HEK293 (cell line): ENCODE measurements around the gene SREBF2.

ENCODE experiments used
- CTCF ChIA-PET: fragments of 350-600 bp; formaldehyde crosslinking; extraction: SDS; loops from one replicate; lab custom pipeline; 2021; ENCODE audit warnings: antibody characterized with exemption; lab: Yijun Ruan, JAX
- POLR2A ChIA-PET: fragments of 300-600 bp; formaldehyde crosslinking; extraction: SDS; loops from one replicate; lab custom pipeline; 2020; ENCODE audit warnings: antibody characterized with exemption, inconsistent platforms; lab: Yijun Ruan, JAX
- H3K27ac ChIP-seq: fragments of 200-500 bp; sonication (Bioruptor generic); 2 replicates; pipeline ENCODE4 v1.5.1; 2014; ENCODE audit warnings: low read depth, low read length, control low read depth, inconsistent platforms; ENCODE audit errors: extremely low read depth
- H3K36me3 ChIP-seq, 2 experiments: fragments of 200-500 bp in 1 of 2; sonication (Bioruptor generic) in 1 of 2; 1 replicate in 1 of 2; 2 replicates in 1 of 2; pipeline ENCODE4 v1.5.1; 2014 to 2017; ENCODE audit warnings: inconsistent platforms in 2 of 2, low read length in 2 of 2; ENCODE audit not compliant: control insufficient read depth in 2 of 2, insufficient read depth in 1 of 2
- H3K4me1 ChIP-seq: fragments of 200-500 bp; sonication (Bioruptor generic); 2 replicates; pipeline ENCODE4 v1.5.1; 2014; ENCODE audit warnings: mild to moderate bottlenecking, low read length, inconsistent platforms; ENCODE audit not compliant: control insufficient read depth, insufficient read depth
- H3K4me3 ChIP-seq: 2 replicates; pipeline ENCODE4 v1.5.1; 2011; ENCODE audit warnings: low read depth, mild to moderate bottlenecking, control low read depth, low read length, moderate library complexity
- H3K9me3 ChIP-seq: fragments of 200-500 bp; sonication (Bioruptor generic); 2 replicates; pipeline ENCODE4 v1.5.1; 2014; ENCODE audit warnings: low read depth, low read length, inconsistent platforms; ENCODE audit not compliant: control insufficient read depth, insufficient read depth
- EGR2 ChIP-seq: fragments of 450-650 bp; formaldehyde crosslinking; IDR thresholded peaks from 2 replicates; pipeline ENCODE4 v1.5.1; 2016; ENCODE audit warnings: low read depth, missing biosample characterization, missing genetic modification characterization
- FEZF1 ChIP-seq: fragments of 450-650 bp; formaldehyde crosslinking; IDR thresholded peaks from 2 replicates; pipeline ENCODE4 v1.5.1; 2016; ENCODE audit warnings: missing biosample characterization, missing genetic modification characterization
- GLI2 ChIP-seq: fragments of 450-650 bp; formaldehyde crosslinking; IDR thresholded peaks from 2 replicates; pipeline ENCODE4; 2017; ENCODE audit warnings: missing biosample characterization, missing genetic modification characterization, low read depth, borderline replicate concordance
- KLF9 ChIP-seq: fragments of 450-650 bp; formaldehyde crosslinking; IDR thresholded peaks from 2 replicates; pipeline ENCODE4 v1.5.1; 2016; ENCODE audit warnings: missing biosample characterization, missing genetic modification characterization, low read depth
- OSR2 ChIP-seq: fragments of 450-650 bp; formaldehyde crosslinking; IDR thresholded peaks from 2 replicates; pipeline ENCODE4 v1.5.1; 2016; ENCODE audit warnings: missing biosample characterization, missing genetic modification characterization
- SP2 ChIP-seq: fragments of 450-650 bp; formaldehyde crosslinking; IDR thresholded peaks from 2 replicates; pipeline ENCODE4 v1.5.1; 2016; ENCODE audit warnings: missing biosample characterization, missing genetic modification characterization
- SP3 ChIP-seq: fragments of 450-650 bp; formaldehyde crosslinking; IDR thresholded peaks from 2 replicates; pipeline ENCODE4 v1.5.1; 2016; ENCODE audit warnings: missing biosample characterization, missing genetic modification characterization
- ZBTB21 ChIP-seq: fragments of 450-650 bp; formaldehyde crosslinking; IDR thresholded peaks from 2 replicates; pipeline ENCODE4 v1.5.1; 2017; ENCODE audit warnings: missing biosample characterization, missing genetic modification characterization
- ZIC2 ChIP-seq: fragments of 450-650 bp; formaldehyde crosslinking; IDR thresholded peaks from 2 replicates; pipeline ENCODE4 v1.5.1; 2016; ENCODE audit warnings: missing biosample characterization, missing genetic modification characterization
- ZNF223 ChIP-seq: fragments of 450-650 bp; formaldehyde crosslinking; IDR thresholded peaks from 2 replicates; pipeline ENCODE4 v1.5.1; 2016; ENCODE audit warnings: missing biosample characterization, missing genetic modification characterization
- ZNF510 ChIP-seq: fragments of 450-650 bp; formaldehyde crosslinking; IDR thresholded peaks from 2 replicates; pipeline ENCODE4 v1.5.1; 2018; ENCODE audit warnings: mild to moderate bottlenecking, missing genetic modification characterization, missing biosample characterization; ENCODE audit not compliant: insufficient replicate concordance
- ZNF626 ChIP-seq: fragments of 450-650 bp; sonication (Bioruptor Pico); formaldehyde crosslinking; IDR thresholded peaks from 2 replicates; pipeline ENCODE4 v1.5.1; 2018; ENCODE audit warnings: missing biosample characterization, missing genetic modification characterization, inconsistent platforms
- ZNF707 ChIP-seq: fragments of 450-650 bp; formaldehyde crosslinking; IDR thresholded peaks from 2 replicates; pipeline ENCODE4 v1.5.1; 2016; ENCODE audit warnings: missing biosample characterization, missing genetic modification characterization
- ZSCAN30 ChIP-seq: fragments of 450-650 bp; IDR thresholded peaks from 2 replicates; pipeline ENCODE4 v1.5.1; 2018; ENCODE audit warnings: missing biosample characterization, mild to moderate bottlenecking, missing genetic modification characterization, moderate library complexity
- TF ChIP-seq, protein P1 (sequence below): fragments of 450-650 bp; formaldehyde crosslinking; IDR thresholded peaks from 2 replicates; pipeline ENCODE4 v1.5.1; 2016; ENCODE audit warnings: missing biosample characterization, missing genetic modification characterization
- TF ChIP-seq, protein P2 (sequence below): fragments of 450-650 bp; formaldehyde crosslinking; IDR thresholded peaks from 2 replicates; pipeline ENCODE4 v1.5.1; 2016; ENCODE audit warnings: missing biosample characterization, missing genetic modification characterization
- TF ChIP-seq, protein P3 (sequence below): fragments of 450-650 bp; formaldehyde crosslinking; conservative IDR thresholded peaks from 2 replicates; pipeline ENCODE4 v1.5.1; 2016; ENCODE audit warnings: low read depth, missing biosample characterization, missing genetic modification characterization
- TF ChIP-seq, protein P4 (sequence below): fragments of 450-650 bp; formaldehyde crosslinking; IDR thresholded peaks from 2 replicates; pipeline ENCODE4 v1.5.1; 2016; ENCODE audit warnings: missing biosample characterization, missing genetic modification characterization
- TF ChIP-seq, protein P5 (sequence below): fragments of 450-650 bp; formaldehyde crosslinking; IDR thresholded peaks from 2 replicates; pipeline ENCODE4 v1.5.1; 2017; ENCODE audit warnings: missing biosample characterization, mild to moderate bottlenecking, missing genetic modification characterization, moderate library complexity
- TF ChIP-seq, protein P6 (sequence below): fragments of 450-650 bp; formaldehyde crosslinking; IDR thresholded peaks from 2 replicates; pipeline ENCODE4 v1.5.0; 2017; ENCODE audit warnings: missing biosample characterization, missing genetic modification characterization, borderline replicate concordance
- TF ChIP-seq, protein P7 (sequence below): fragments of 450-650 bp; formaldehyde crosslinking; IDR thresholded peaks from 2 replicates; pipeline ENCODE4 v1.5.1; 2016; ENCODE audit warnings: missing biosample characterization, missing genetic modification characterization, low read depth

SREBF2 gene

DNA sequence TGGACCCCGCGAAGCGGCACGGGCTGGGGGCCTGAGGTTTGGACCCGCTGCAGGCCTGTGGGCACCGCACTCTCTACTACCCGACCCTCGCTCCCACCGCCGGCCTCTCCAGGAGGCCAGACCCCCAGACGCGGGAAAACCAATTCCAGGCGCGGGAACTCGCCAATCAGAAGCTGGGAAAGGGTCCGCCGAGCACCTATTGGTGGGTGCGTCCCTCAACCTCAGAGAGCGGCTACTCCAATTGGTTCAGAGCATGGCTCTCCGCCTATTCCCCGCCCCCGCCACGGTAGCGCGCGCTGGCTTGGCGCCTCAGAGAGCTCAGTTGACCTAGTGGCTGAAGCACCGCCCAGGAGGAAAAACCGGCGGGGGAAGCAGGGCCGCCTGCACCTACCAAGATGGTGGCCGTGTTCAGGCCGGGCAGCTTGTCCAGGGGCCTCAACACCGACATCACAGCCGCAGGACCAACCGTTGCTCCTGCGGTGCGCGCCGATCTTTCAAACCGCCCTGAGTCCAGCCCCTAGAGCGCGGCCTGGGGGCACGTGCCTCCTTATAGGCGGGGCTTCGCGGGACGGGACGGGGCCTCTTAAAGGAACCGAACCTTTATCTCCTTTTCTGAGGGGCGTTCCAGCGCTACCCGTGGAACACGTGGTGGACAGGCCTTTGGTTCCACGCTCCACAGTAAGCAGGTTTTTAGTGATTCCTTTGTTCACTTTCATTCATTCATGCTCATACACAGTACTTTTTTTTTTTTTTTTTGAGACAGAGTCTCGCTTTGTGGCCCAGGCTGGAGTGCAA, 113.9 kb downstream of the SREBF2 start, which contains the start of gene CENPM:
CENPM (minus strand) TSS at position 524 of the 795 bp plus-strand sequence; CDS start at position 448, 76 bp downstream.
- ChIA-PET CTCF (interaction anchor here (0.7 to 3.2 kb wide), 17 partner anchors 10 to 498 kb away, joined by 3 to 26 read pairs (median 4); no protein-coding TSS in a partner anchor), POLR2A (interaction anchor here (0.5 to 2.5 kb wide), 44 partner anchors 9 to 668 kb away, joined by 3 to 31 read pairs (median 4); partner anchors contain the start of genes CCDC134, DESI1, NAGA and NDUFA6)
- H3K9me3 ChIP-seq, result no peaks in the 10 kb centered on the region
- H3K36me3 ChIP-seq, result peaks cover 27 to 37% of the 10 kb centered on the region in 2 experiments; a peak in 2 of 3 replicates
- H3K4me3 ChIP-seq, result peak within 1 kb of the TSS; percentile 68
- H3K4me1 ChIP-seq, result no peaks in the 10 kb centered on the region
- H3K27ac ChIP-seq, result peak within 1 kb of the TSS; percentile 90
- peak; percentile 89 for TF ChIP-seq SP3 (tag by site-specific recombination)
- peak; percentile 42; the same call in 1 of the 2 replicates for TF ChIP-seq EGR2 (tag by site-specific recombination)
- no peak for TF ChIP-seq ZNF626 (tag by site-specific recombination)
- no peak for TF ChIP-seq ZNF223 (tag by site-specific recombination)
- peak; percentile 58 for TF ChIP-seq KLF9
- TF ChIP-seq ZNF707 (tag by site-specific recombination), result no peak
- peak; percentile 13; the same call in 1 of the 2 replicates for TF ChIP-seq ZBTB21 (tag by site-specific recombination)
- TF ChIP-seq SP2 (tag by site-specific recombination), result peak; percentile 97
- TF ChIP-seq GLI2 (tag by site-specific recombination), result no peak
- TF ChIP-seq, protein P1, sequence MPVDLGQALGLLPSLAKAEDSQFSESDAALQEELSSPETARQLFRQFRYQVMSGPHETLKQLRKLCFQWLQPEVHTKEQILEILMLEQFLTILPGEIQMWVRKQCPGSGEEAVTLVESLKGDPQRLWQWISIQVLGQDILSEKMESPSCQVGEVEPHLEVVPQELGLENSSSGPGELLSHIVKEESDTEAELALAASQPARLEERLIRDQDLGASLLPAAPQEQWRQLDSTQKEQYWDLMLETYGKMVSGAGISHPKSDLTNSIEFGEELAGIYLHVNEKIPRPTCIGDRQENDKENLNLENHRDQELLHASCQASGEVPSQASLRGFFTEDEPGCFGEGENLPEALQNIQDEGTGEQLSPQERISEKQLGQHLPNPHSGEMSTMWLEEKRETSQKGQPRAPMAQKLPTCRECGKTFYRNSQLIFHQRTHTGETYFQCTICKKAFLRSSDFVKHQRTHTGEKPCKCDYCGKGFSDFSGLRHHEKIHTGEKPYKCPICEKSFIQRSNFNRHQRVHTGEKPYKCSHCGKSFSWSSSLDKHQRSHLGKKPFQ (tag by site-specific recombination), result 0 out of 2 replicates have a peak, but pooled peaks have one; percentile 13
- peak; percentile 64; the same call in 1 of the 2 replicates for TF ChIP-seq OSR2 (tag by site-specific recombination)
- TF ChIP-seq, protein P2, sequence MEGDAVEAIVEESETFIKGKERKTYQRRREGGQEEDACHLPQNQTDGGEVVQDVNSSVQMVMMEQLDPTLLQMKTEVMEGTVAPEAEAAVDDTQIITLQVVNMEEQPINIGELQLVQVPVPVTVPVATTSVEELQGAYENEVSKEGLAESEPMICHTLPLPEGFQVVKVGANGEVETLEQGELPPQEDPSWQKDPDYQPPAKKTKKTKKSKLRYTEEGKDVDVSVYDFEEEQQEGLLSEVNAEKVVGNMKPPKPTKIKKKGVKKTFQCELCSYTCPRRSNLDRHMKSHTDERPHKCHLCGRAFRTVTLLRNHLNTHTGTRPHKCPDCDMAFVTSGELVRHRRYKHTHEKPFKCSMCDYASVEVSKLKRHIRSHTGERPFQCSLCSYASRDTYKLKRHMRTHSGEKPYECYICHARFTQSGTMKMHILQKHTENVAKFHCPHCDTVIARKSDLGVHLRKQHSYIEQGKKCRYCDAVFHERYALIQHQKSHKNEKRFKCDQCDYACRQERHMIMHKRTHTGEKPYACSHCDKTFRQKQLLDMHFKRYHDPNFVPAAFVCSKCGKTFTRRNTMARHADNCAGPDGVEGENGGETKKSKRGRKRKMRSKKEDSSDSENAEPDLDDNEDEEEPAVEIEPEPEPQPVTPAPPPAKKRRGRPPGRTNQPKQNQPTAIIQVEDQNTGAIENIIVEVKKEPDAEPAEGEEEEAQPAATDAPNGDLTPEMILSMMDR (tag by site-specific recombination), result peak; percentile 2; the same call in 1 of the 2 replicates
- TF ChIP-seq, protein P3, sequence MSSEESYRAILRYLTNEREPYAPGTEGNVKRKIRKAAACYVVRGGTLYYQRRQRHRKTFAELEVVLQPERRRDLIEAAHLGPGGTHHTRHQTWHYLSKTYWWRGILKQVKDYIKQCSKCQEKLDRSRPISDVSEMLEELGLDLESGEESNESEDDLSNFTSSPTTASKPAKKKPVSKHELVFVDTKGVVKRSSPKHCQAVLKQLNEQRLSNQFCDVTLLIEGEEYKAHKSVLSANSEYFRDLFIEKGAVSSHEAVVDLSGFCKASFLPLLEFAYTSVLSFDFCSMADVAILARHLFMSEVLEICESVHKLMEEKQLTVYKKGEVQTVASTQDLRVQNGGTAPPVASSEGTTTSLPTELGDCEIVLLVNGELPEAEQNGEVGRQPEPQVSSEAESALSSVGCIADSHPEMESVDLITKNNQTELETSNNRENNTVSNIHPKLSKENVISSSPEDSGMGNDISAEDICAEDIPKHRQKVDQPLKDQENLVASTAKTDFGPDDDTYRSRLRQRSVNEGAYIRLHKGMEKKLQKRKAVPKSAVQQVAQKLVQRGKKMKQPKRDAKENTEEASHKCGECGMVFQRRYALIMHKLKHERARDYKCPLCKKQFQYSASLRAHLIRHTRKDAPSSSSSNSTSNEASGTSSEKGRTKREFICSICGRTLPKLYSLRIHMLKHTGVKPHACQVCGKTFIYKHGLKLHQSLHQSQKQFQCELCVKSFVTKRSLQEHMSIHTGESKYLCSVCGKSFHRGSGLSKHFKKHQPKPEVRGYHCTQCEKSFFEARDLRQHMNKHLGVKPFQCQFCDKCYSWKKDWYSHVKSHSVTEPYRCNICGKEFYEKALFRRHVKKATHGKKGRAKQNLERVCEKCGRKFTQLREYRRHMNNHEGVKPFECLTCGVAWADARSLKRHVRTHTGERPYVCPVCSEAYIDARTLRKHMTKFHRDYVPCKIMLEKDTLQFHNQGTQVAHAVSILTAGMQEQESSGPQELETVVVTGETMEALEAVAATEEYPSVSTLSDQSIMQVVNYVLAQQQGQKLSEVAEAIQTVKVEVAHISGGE (tag by site-specific recombination), result peak; percentile 29; the same call in 1 of the 2 replicates
- TF ChIP-seq, protein P4, sequence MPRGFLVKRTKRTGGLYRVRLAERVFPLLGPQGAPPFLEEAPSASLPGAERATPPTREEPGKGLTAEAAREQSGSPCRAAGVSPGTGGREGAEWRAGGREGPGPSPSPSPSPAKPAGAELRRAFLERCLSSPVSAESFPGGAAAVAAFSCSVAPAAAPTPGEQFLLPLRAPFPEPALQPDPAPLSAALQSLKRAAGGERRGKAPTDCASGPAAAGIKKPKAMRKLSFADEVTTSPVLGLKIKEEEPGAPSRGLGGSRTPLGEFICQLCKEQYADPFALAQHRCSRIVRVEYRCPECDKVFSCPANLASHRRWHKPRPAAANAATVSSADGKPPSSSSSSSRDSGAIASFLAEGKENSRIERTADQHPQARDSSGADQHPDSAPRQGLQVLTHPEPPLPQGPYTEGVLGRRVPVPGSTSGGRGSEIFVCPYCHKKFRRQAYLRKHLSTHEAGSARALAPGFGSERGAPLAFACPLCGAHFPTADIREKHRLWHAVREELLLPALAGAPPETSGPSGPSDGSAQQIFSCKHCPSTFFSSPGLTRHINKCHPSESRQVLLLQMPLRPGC (tag by site-specific recombination), result 0 out of 2 replicates have a peak, but pooled peaks have one; percentile 8
- TF ChIP-seq ZIC2 (tag by site-specific recombination), result peak; percentile 85
- TF ChIP-seq FEZF1 (tag by site-specific recombination), result peak; percentile 44; the same call in 1 of the 2 replicates
- TF ChIP-seq, protein P5, sequence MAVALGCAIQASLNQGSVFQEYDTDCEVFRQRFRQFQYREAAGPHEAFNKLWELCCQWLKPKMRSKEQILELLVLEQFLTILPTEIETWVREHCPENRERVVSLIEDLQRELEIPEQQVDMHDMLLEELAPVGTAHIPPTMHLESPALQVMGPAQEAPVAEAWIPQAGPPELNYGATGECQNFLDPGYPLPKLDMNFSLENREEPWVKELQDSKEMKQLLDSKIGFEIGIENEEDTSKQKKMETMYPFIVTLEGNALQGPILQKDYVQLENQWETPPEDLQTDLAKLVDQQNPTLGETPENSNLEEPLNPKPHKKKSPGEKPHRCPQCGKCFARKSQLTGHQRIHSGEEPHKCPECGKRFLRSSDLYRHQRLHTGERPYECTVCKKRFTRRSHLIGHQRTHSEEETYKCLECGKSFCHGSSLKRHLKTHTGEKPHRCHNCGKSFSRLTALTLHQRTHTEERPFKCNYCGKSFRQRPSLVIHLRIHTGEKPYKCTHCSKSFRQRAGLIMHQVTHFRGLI (tag by site-specific recombination), result no peak
- TF ChIP-seq, protein P6, sequence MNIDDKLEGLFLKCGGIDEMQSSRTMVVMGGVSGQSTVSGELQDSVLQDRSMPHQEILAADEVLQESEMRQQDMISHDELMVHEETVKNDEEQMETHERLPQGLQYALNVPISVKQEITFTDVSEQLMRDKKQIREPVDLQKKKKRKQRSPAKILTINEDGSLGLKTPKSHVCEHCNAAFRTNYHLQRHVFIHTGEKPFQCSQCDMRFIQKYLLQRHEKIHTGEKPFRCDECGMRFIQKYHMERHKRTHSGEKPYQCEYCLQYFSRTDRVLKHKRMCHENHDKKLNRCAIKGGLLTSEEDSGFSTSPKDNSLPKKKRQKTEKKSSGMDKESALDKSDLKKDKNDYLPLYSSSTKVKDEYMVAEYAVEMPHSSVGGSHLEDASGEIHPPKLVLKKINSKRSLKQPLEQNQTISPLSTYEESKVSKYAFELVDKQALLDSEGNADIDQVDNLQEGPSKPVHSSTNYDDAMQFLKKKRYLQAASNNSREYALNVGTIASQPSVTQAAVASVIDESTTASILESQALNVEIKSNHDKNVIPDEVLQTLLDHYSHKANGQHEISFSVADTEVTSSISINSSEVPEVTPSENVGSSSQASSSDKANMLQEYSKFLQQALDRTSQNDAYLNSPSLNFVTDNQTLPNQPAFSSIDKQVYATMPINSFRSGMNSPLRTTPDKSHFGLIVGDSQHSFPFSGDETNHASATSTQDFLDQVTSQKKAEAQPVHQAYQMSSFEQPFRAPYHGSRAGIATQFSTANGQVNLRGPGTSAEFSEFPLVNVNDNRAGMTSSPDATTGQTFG (tag by site-specific recombination), result no peak
- TF ChIP-seq, protein P7, sequence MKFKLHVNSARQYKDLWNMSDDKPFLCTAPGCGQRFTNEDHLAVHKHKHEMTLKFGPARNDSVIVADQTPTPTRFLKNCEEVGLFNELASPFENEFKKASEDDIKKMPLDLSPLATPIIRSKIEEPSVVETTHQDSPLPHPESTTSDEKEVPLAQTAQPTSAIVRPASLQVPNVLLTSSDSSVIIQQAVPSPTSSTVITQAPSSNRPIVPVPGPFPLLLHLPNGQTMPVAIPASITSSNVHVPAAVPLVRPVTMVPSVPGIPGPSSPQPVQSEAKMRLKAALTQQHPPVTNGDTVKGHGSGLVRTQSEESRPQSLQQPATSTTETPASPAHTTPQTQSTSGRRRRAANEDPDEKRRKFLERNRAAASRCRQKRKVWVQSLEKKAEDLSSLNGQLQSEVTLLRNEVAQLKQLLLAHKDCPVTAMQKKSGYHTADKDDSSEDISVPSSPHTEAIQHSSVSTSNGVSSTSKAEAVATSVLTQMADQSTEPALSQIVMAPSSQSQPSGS (tag by site-specific recombination), result no peak
- TF ChIP-seq ZNF510 (tag by site-specific recombination), result no peak
- TF ChIP-seq ZSCAN30 (tag by site-specific recombination), result peak; percentile 79
